Kidney tubule cell (primary cell): ENCODE measurements around the gene AMBRA1.
A peak's percentile ranks its signal among the peaks of the same experiment; 100 is the strongest.

Experiments
- DNase-seq: peaks from one replicate; pipeline ENCODE4 v3.0.0-alpha.2; 2018; ENCODE audit warnings: low spot score

Gene AMBRA1

DNA sequence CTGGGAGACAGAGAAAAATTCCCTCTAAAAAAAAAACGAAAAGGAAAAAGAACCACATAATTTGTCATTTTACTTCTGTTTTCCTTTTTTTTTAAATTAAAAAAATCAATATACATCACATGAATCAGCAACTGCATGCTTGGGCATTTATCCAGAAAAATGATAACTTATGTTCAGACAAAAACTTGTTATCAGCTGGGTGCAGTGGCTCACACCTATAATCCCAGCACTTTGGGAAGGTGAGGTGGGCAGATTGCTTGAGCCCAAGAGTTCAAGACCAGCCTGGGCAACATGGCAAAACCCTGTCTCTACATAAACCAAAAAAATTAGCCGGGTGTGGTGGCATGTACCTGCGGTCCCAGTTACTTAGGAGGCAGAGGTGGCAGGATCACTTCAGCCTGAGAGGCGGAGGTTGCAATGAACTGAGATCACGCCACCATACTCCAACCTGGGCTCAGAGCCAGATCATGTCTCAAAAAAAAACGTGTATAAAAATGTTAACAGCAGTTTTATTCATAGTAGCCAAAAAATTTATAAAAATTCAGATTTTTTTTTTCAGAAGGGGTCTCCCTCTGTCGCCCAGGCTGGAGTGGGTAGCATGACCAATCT, 28.5 kb downstream of the AMBRA1 start:
- no peak for DNase-seq

DNA sequence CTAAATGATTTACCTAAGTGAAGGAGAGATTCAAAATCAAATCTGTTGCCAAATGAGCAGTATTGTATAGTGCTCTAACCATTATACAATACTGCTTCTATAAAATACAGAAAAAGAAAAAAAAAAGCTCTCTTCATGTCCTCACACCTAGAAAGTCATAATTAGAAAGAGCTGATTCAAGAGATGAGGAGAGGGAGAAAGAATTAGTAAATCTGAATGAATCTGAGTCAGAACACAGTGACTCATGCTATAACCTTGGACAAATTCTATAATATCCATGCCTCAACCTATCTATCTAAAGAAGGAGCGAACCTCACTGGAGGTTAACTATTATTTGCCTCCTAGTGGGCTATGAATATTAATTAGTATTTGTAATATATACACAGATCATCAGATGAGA, 29.4 kb downstream of the AMBRA1 start:
- DNase-seq: peak; percentile 40

DNA sequence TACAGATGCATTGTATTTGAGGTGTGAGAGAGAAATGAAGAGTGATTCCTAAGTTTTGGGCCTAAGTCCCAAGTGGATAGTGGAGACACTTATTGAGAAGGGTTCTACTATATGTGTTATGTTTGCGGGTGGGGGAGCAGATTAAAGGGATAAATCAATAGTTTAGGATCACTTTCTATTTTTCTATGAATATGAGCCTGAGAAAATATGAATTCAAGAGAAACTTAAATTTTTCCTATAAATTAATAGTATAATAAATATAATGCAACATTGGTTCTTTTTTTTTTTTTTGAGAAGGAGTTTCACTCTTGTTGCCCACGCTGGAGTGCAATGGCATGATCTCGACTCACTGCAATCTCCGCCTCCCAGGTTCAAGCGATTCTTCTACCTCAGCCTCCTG, 31.3 kb downstream of the AMBRA1 start:
- DNase-seq: no peak

DNA sequence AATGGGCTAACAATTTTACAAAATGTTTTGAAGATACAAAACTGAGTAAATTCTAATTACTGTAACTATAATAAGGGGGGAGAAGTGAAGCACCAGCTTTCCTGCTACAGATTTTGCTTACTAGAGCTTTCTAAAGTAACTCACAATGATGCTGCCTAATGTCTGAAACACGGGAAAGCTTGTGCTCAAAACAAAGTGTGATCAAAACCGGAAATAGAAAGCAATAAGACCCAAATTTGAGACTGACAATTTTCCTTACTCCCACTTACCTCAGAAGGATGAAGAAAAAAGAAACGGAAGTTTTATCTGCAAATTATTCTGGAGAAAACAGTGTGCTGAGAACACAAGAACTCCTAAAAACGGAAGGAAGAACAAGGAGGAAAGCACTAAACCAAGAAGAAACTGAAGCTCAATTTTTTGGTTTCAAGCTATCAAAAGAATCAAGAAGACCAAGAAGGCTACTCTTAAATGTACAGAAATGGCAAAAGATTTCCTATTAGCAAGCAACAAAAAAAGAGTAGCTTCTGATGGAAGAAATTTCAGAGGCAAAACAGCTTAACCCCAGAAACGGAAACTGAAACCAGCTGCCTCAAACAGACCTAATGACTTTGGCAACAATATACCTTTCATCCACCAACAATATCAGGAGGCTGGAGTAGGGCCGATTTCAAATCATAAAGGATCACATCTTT, 33.4 kb downstream of the AMBRA1 start:
- DNase-seq: peak; percentile 31

DNA sequence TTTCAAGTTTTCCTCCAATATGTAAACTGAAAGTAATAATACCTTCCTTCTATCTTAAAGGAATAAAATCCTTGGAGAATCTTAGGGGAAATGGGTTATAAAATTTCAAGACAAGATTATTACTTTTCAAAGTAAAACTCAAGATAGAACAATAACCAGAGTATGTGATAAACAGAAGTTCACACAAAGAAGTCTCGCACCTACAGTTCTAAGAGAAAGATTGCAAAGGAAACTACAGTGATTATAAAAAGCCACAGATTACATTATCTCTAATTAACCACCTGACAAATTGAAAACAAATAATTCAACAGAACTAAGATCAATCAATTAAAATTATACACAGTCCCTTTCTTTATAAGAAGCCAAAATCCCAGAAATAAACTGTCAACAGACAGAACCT, 34.0 kb downstream of the AMBRA1 start:
- DNase-seq: no peak

DNA sequence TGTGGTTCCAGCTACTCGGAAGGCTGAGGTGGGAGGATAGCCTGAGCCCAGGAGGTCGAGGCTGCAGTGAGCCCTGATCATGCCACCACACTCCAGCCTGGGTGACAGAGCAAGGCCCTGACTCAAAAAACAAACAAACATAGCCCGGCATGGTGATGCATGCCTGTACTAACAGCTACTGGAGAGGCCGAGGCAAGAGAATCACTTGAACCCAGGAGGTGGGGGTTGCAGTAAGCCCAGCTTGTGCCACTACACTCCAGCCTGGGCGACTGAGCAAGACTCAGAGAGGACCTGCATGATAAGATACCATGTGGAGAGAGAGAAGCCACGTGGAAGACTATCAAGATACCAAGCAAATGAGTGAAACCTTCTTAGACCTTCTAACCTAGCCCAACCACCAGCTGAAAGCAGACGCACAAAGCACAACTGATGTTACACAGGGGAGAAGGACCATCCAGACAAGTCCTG, 36.1 kb downstream of the AMBRA1 start:
- peak; percentile 69 for DNase-seq

DNA sequence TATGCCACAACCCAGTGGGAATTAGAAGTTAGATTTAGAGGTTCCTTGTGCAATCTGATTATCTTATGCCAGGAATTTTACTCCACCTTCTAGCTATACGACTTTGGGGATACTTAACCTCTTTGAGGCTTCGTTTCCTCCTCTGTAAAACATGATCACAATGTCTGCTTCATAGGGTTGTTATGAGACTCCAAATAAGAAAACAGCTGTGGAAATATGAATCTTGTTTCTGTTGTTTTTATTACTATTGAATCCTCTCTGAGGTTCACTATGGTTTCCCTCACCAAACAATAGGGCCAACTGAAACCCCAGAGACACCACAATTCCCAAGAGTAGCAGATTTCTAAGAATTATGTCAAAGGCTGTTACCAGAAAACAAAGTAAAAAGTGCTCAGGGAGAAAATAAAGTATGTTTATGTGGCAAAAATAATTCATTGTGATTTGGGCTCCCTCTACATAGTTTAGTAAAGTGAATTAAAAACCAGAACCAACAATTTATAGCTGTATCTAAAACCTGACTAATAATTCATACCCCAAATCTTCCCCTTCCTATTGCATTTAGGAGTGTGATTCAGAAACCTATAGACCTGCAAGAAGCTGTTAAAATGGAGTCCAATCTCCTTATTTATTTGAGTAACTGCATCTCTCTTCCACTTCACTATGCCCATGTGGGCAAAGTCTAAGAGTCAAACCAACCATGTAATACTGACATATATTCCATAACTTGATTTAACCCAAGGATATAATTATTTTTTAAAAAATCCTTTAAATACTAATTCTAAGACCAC, 38.4 kb downstream of the AMBRA1 start:
- no peak for DNase-seq

DNA sequence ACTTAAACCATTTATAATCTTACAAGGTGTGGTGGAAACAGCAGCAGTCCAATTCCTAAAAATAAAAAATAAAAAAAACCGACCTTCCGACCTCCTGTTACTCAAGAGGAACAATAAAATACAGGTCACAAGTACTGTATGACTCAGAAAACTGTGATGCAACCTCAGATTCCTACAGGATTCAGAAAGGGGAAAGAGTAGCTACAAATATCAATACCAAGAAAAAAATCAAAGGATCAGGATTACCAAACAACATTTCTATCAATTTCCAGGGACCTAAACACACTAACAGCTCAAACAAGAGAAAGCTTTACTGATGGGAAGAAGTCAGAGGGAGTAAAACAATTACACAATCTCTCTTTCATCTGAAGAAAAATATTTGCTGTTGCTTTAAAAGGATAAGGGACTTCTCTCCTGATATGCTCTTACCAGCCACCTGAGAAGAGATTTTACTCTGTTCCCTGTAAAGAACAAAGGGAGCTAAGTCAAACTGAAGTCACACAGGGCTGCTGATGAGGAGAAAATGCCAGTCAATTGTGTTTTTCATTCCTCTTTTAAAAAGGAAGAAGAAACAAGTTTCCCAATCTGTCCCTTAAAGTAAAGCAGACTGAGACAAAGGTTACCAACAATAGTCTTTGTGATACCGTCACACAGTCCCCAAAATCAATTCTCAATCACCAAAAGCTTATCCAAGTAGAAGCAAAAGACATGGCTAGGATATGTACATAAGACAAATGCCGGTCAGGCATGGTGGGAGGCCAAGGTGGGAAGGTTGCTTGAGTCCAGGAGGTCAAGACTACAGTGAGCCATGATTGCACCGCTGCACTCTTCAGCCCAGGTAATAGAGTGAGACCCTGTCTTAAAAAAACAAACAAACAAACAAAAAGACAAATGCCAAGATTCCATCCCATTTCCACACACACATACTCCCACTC, 39.3 kb downstream of the AMBRA1 start:
- peak; percentile 80 for DNase-seq

DNA sequence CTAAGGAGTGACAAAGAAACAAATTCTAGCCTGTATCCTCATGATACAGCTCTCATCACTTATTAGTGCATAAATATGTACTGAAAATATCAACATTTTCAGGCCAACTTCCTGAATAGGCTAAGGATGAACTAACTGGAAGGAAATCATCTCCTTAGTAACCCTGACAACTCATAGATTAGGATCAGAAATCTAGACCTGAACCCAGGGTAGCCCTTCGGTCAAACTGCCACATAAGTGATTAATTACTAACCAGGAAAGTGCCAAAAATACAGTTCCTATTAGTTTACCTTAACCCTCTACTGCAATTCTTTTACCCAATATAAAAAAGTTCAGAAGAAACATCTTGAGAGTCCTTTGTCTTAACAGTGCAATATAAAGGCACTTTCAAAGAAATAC, 40.0 kb downstream of the AMBRA1 start:
- peak; percentile 79 for DNase-seq

DNA sequence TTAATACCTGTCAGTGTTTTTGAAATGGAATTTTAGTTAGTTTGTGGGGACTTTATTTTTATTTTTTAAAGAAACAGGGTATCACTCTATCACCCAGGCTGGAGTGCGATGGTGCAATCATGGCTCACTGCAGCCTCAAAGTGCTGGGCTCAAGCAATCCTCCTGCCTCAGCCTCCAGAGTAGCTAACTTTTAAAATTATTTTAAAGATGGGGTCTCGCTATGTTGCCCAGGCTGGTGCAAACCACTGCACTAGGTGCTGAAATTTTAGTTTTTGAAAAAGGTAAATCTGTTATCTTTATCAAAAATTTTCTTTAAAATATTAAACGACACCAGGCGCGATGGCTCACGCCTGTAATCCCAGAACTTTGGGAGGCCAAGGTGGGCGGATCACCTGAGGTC, 42.6 kb downstream of the AMBRA1 start:
- no peak for DNase-seq

DNA sequence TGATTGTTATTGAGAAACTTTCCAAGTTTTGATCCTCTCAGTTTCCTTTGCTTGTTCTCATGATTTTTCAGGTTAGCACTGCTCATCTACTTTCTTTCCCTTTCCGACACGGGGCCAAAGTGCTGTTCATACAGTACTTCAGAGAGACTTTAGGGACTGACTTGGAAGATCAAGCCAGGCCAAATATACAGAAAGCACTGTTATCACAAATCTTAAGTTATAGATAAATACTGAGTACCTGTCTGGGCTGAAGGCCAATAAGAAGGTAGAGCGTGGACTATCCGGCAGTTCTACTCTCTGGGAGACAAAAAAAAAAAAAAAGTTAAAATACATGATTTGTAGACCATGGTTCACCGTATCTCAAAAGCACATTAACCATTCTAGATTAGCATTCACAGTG, 46.2 kb downstream of the AMBRA1 start:
- DNase-seq: no peak

DNA sequence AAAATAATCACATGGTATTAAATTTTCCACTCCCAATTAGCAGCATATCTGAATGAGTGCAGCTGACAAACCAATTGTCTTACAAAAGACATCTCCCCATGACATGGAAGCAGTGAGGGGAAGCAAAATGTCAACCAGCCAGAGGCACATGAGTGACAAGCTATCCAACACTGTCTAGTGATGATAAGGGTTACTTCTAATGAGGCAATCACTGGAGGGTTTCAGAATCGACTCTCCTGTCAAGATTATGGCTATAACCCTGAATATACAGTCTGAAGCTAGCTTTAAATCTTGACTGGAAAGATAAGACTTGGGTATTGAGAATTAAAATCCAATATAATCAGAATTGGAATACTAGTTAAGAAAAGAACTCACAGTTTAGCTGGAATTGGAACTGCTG, 50.3 kb downstream of the AMBRA1 start:
- no peak for DNase-seq

DNA sequence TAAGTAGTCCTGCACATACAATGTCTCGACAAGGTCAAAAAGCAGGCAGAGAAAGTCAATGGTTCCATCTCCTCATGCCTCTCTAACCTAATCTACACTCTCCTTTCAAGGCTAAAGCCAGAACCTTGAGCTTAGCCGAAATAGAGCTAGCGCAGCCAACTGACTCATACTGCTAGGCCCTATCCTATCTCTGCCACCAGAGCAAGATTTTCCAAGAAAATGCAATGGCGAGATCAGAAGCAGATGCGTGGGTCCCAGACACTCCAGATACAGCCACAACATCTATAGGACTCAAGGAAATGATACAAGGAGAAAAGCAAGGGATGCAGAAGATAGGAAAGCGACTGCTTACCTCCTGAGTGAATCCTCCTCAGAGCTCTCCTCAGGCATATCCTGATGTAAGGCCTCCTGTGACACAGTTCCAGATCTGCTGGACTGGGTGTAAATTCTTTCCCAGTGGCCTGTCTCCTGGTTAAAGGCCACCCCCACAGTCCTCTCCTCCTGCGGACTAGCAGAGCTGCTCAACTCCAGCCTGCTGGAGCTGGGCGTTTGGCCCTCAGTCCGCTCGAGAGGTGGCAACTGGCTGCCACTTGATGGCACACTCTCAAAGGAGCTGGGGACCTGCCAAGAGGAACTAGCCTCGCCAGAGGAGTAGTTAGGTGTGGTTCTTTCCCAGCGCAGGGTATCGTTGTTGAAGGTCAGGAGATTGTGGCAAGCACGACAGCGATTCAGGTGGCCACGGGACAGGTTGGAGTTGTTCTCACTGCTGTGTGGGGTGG, 52.0 kb downstream of the AMBRA1 start:
- no peak for DNase-seq

DNA sequence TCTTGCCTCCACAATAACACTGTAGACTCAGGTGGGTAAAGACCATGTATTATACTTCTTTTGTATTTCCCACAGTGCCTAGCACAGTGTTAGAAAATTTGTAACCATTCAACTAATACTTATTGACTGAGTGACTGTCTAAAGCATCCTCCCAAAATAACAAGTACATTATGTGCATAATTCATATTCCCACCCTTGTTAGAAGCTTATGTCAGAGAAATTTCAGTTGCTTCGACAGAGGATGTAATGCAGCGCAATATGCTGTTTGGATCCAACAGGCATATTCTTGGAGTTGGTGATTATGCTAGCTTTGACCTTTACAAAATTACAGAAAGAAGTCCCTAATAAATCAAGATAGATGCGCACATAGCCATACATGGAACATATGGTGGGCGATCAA, 53.0 kb downstream of the AMBRA1 start:
- DNase-seq: no peak

DNA sequence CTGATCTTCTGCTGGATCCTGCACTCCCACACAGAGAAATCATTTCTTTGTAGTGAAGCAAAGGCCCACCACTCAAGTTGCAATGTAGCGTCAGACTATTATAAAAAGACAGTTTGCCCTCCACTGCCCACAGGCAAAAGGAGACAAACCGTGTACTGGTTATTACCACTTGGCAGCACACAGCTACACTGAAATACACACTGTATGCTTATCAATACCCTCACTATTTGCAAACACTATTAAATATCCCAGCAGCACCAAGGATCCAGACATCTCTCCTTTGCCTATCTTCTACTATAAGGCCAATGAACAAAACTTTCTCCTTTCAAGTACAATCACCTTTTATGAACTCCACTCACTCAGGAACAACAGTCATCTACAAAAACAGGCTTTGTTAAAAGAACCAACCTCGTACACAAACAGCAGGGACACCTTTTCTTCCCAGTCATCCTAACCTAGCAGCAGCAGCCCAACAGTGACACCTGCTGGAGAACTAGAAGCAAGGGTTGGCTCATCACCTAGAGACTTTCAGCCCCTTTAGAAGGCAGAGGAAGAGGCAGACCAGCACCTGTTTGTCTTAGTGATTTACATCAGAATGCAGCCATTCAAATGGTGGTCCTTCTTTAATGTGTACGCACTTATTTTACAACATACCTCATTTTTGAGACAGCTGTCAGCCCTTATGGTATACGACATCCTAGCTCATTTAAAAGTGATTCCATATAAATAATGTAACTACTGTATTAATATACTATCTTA, 56.1 kb downstream of the AMBRA1 start:
- peak; percentile 80 for DNase-seq

DNA sequence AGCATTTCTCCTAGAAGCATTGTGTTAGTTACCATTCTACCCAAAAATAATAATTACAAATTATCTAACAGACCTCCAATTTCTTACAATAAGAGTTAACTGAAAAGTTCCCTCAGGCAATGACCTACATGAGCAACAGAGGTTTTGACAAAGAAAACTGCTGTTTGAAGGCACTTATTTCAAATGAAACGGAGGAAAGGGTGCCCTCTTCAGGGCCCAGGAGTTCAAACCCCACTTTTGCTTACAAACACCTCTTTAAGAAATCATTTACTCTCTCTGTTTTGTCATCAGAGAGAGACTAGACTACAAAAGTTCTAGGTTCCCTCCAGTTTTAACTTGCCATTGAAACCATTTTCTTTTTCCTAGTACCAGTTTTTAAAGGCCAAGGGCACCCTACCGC, 56.7 kb downstream of the AMBRA1 start:
- peak; percentile 18 for DNase-seq

DNA sequence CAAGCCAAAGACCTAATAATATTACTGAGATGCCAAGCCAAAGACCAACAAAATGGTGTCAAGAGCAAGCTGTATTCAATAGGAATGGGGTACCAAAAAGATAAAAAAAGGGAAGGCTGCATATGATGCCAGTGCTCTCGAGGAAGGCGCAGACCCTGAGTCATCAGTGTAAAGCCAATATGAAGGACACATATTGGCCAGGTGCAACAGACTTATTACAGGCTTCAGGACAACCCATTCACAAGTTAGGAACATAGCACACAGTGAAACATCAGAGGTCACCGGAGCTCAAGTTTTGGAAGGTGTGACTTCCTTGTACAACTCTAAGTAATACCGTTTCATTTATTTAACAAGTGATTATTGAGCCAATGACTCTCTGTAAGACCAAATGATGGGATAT, 58.1 kb downstream of the AMBRA1 start:
- no peak for DNase-seq

DNA sequence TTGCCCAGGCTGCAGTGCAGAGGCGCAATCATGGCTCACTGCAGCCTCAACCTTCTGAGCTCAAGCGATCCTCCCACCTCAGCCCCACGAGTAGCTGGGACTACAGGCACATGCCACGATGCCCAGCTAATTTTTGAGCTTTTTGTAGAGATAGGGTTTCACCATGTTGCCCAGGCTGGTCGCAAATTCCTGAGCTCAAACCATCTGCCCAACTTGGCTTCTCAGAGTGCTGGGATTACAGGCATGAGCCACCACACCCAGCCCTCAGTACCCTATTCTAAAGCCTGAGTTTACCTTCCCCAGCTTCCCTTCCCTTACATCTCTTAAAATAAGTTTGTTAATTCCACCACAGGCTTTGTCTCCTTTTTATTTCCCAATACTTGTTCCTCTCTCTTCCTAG, 59.1 kb downstream of the AMBRA1 start:
- no peak for DNase-seq

DNA sequence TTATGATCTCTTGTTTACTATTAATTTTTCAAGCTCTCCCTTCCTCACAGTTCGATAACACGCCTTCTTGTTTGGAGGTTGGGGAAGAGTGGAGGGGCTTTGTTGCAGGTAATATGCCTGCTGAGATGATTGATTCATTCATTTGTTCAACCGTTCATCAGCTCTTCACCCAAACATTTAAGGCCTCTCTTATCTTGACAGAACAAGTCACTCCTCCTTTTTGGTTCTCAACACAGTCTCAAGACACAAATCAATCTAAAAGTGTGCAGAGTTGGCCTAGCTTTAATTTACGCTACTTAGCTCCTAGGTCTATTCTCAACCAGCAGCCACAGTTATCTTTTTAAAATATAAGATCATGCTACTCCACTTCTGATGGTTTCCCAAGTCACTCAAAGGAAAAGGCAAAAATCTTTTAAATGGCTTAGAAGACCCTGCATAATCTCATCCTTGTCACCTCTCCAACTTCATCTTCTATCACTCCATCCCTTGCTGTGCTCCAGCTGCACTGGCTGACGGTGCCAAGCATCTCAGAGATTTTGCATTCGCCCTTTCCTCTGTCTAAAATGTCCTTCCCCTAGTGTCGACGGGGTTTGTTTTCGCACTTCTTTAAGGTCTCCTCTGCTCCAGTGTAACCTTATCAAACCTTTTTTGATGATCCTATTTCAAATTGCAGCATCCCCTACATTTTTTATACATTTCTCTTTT, 60.3 kb downstream of the AMBRA1 start:
- DNase-seq: no peak
